Stimulated activated CD4-positive, alpha-beta T cell treated with anti-CD3 and anti-CD28 coated beads, Interleukin-2, amount 100 ng/mL, for 4 hours (primary cell): ENCODE results near the gene CKB.
"Not testable (repeated sequence)": the region's sequence is repeated elsewhere in the genome, so short reads cannot be mapped to it uniquely, and the experiment has no call there.

Experiments
- DNase-seq: peaks from one replicate; pipeline ENCODE4 v3.0.0-alpha.2; 2020; ENCODE audit warnings: low read depth

Gene CKB

GRCh38 chr14:103526247-103526913 is 3.8 kb upstream of the CKB start:
- no peak for DNase-seq

DNA sequence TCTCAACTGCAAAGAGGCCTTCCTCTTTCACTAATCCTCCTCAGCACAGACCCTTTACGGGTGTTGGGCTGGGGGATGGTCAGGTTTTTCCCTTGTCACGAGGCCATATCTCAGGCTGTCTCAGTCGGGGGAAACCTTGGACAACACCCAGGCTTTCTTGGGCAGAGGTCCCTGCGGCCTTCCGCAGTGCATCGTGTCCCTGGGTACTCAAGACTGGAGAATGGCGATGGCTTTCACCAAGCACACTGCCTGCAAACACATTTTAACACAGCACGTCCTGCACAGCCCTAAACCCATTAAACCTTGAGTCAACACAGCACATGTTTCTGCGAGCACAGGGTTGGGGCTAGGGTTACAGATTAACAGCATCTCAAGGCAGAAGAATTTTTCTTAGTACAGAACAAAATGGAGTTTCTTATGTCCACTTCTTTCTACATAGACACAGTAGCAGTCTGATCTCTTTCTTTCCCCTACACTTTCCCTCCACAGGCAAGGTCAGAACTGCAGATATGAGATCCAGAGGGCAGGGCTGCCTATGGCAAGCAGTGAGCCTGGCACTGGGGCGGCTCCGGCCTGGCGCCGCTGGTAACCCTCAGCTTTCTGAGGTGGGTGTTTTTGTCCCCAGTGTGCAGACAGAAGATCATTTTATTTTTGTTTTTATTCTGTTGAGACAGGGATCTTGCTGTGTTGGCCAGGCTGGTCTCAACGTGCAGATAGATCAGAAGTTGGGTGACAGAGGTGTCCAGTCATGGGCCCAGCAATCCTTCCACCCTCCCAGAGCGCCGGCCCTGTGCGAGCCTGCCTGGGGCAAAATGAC is 3.0 kb upstream of the CKB start:
- DNase-seq = not testable (repeated sequence)

DNA sequence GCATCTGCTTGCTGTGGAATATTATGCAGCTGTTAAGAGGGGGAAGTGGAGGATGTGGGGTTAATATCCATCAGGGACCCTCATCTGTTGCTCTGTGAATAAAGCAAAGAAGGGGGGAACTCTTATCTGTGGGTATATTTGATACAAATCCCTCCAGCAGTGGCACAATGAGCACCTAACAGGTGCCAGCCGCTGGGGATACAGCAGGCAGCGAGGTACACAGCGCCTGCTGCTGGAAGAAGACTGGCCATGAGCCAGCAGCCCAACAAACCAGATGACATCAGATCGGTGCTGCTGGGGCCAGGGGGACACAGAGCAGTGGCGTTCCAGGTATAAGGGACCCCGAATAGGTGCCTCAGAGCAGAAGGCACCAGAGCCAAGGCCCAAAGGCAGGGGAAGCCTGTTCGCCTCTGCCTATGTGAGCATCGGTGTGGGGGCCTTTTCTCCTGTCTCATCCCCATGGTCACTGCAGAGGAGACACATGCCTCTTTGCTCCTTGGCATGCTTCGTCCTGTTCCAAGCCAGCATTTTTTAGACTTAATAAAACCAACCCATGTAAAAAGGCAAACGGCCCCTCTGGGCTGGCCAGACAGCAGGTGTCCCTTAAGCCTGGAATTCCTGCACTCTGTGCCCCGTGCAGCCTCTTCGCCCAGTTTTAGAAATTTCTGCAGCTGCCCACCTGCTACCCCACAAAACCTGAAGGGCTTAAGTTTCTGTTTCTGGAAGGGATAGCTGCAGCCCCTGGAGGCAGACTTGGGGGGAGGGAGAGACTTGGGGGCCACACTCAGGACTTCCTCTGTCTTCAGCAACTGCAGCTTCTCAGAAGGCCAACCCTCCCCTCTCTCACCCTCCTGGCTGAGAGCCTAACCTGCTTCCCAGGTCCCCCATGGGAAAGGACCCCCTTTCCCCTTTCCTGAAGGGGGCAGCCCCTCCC is 1.6 kb upstream of the CKB start:
- DNase-seq = no peak

DNA sequence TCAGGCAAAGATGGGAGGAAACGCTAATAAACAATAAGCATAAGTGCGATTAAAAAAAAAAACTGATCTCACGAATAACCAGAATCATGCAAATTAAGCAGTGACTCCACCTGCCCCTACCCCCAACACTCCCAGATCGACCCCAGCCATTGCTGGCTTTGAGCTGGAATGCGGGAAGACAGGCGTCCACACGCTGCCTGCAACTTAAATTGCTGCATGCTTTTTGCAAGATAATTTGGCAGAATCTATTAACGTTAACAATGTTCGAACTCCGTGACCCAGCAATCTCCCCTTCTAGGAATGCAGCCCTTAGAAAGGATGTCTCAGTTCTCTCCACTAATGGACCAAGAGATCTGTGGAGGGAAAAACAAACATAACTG is 935 bp upstream of the CKB start:
- no peak for DNase-seq

GRCh38 chr14:103521951-103522563 is 573 bp downstream of the CKB start:
- no peak for DNase-seq

- no peak for DNase-seq
Observed at GRCh38 chr14:103521438-103521950, 1.1 kb downstream of the CKB start.

- peak; percentile 68 for DNase-seq
Observed at GRCh38 chr14:103520657-103521437, 1.8 kb downstream of the CKB start.

DNA sequence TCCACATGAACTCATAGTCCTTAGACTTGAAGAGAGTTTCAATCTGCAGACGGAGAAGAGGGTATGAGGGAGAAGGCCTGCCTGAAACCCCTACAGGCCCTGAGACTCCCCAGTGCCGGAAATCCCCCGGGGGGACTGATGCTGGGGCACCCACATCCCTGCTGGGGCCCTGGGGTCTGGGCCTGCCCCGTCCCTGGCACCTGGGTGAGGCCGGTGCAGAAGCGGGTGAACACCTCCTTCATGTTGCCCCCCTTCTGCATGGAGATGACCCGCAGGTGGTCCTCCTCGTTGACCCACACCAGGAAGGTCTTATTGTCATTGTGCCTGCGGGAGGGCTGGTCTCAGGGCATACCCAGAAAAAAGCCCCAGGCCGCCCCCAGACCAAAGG is 2.4 kb downstream of the CKB start:
- no peak for DNase-seq

DNA sequence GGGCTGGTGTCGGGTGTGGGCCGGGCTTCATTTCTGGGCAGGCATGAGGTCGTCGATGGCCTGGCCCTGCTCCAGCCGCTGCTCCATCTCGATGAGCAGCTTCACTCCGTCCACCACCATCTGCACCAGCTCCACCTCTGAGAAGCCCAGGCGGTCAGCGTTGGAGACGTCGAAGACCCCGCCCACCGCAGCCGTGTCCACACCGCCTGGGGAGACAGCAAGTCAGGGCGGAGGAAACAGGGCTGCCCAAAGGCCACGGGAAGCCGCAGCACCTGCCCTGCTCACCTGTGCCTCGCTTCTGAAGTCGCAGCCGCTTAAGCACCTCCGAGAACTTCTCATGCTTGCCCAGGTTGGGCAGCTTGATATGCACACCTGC is 2.8 kb downstream of the CKB start:
- DNase-seq = no peak

DNA sequence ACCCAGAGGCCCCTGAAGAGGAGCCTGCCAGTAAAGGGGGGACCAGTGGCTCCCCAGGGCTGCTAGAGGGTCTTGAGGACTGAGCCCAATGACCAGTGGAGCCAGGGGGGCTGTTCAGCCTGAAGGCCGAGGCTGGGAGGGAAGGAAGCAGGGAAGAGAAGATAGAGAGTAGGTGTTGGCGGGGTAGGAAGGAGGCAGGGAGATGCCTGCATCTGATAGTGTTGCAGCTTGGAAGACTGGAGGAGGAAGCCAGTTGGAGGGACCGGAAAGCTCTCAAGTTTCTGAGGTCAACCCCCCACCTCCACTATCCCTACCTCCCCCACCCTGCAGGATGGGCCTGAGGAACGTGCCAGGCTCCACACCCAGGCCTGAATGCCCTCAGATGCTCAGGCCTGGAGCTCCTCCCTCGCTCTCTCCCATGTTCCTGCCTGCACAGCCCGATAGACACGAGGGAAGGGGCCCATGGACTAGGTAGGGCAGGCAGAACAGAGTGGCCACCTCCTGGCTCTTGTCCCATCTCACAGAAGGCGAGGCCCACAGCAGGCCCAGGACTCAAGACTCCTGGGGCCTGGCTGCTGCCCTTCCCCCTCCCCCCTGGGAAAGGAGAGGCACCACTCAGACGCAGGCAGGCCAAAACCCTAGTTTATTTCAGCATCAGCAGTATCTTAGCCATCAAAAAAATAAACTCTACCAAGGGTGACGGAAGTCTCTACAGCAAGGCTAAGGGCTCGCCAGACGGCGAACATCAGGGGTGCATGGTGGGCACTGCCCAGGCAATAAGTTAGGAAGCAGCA is 3.4 kb downstream of the CKB start:
- no peak for DNase-seq

GRCh38 chr14:103518422-103519042 is 4.1 kb downstream of the CKB start:
- DNase-seq = peak; percentile 35

- DNase-seq = no peak
Observed at GRCh38 chr14:103517721-103518421, 4.8 kb downstream of the CKB start.

GRCh38 chr14:103517174-103517566 is 5.5 kb downstream of the CKB start:
- DNase-seq = no peak

- DNase-seq = no peak
Observed at GRCh38 chr14:103516426-103517173, 6.0 kb downstream of the CKB start.

GRCh38 chr14:103514596-103515421 is 7.8 kb downstream of the CKB start:
- no peak for DNase-seq

- no peak for DNase-seq
Observed at GRCh38 chr14:103512701-103513611, 9.7 kb downstream of the CKB start.
